Karpas-422 (cell line): Measurements from ENCODE around the gene ASF1B. TPM values are rescaled to one million over a fixed set of nuclear protein-coding genes. Genes with fewer than 3 reads are reported as not detected.

ENCODE experiments used
- DNase-seq: peaks from one replicate; pipeline ENCODE4 v3.0.0-alpha.2; 2015
- H2AFZ ChIP-seq: fragments of 200-600 bp; sonication (generic); 2 replicates; pipeline ENCODE4 v1.6.1; 2014; ENCODE audit warnings: antibody characterized with exemption, low read length, mixed read lengths
- H3K27ac ChIP-seq: fragments of 200-600 bp; sonication (generic); 2 replicates; pipeline ENCODE4 v1.5.1; 2014; ENCODE audit warnings: mild to moderate bottlenecking, low read length, moderate library complexity
- H3K27me3 ChIP-seq: fragments of 200-600 bp; sonication (generic); 2 replicates; pipeline ENCODE4 v1.6.1; 2014; ENCODE audit warnings: low read length, mixed read lengths
- H3K36me3 ChIP-seq: fragments of 200-600 bp; sonication (generic); 2 replicates; pipeline ENCODE4 v1.6.1; 2014; ENCODE audit warnings: low read length, mixed read lengths; ENCODE audit not compliant: insufficient read depth
- H3K4me1 ChIP-seq: fragments of 200-600 bp; sonication (generic); 2 replicates; pipeline ENCODE4 v1.6.1; 2014; ENCODE audit warnings: mild to moderate bottlenecking, low read length, mixed read lengths
- H3K4me2 ChIP-seq: fragments of 200-600 bp; sonication (generic); 2 replicates; pipeline ENCODE4 v1.6.1; 2014; ENCODE audit warnings: low read length, low read depth, mild to moderate bottlenecking; ENCODE audit not compliant: poor library complexity, severe bottlenecking
- H3K4me3 ChIP-seq: fragments of 200-600 bp; sonication (generic); 2 replicates; pipeline ENCODE4 v1.5.1; 2014; ENCODE audit warnings: mild to moderate bottlenecking, antibody characterized with exemption, low read length, mixed read lengths
- H3K79me2 ChIP-seq: fragments of 200-600 bp; sonication (generic); 2 replicates; pipeline ENCODE4 v1.6.1; 2014; ENCODE audit warnings: mild to moderate bottlenecking, low read length, mixed read lengths
- H3K9ac ChIP-seq: fragments of 200-600 bp; sonication (generic); 2 replicates; pipeline ENCODE4 v1.6.0; 2014; ENCODE audit warnings: low read length
- H3K9me2 ChIP-seq: fragments of 200-600 bp; sonication (generic), shearing (Covaris generic); replicated peaks from 2 replicates; pipeline ENCODE4 v1.6.0; 2014; ENCODE audit warnings: mild to moderate bottlenecking, low read length, moderate library complexity; ENCODE audit not compliant: insufficient read depth
- H3K9me3 ChIP-seq: fragments of 300-700, 200-600 bp; sonication (generic); 2 replicates; pipeline ENCODE4 v1.6.1; 2014; ENCODE audit warnings: low read length, mixed read lengths
- H4K20me1 ChIP-seq: fragments of 200-600 bp; sonication (generic); 2 replicates; pipeline ENCODE4 v1.6.1; 2014; ENCODE audit warnings: mild to moderate bottlenecking, antibody characterized with exemption, low read length, low read depth; ENCODE audit not compliant: insufficient read depth
- total RNA-seq: library from RNA; depleted of rRNA; stranded (reverse); fragments of >200 nt; shearing (Covaris generic); gene quantifications from 2 replicates; pipeline ENCODE4 v1.2.3, GENCODE V29; 2014; ENCODE audit warnings: low replicate concordance

Gene ASF1B
- total RNA-seq, 1 experiment from 2014 or later: 34.9 TPM

DNA sequence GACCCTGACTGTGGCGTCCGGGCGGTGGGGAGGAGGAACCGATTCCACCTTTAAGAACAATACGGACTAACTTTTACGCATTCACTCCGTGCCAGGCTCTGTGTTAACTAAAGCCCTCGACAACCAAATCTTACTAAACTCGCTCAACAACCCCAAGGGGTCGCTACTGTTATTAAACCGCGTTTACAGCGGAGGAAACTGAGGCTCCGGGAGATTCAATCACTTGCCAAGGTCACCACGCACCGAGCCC is 47.1 kb downstream of the ASF1B start:
- Histone ChIP-seq H3K4me2 (peak overlapping the region; percentile 86), H3K9me3 (peaks cover 4% of the 10 kb centered on the region; the same call in 1 of the 2 replicates), H4K20me1 (no peaks in the 10 kb centered on the region), H3K9ac (peak overlapping the region; percentile 74), H3K36me3 (peaks cover 7% of the 10 kb centered on the region), H2AFZ (no peak overlapping the region), H3K9me2 (no peaks in the 10 kb centered on the region), H3K4me3 (peak overlapping the region; percentile 79), H3K79me2 (peaks cover 14% of the 10 kb centered on the region), H3K27ac (0 out of 2 replicates have a peak overlapping the region, but pooled peaks have one; percentile 5), H3K4me1 (peaks cover 20% of the 10 kb centered on the region), H3K27me3 (no peaks in the 10 kb centered on the region)
- peak; percentile 68 for DNase-seq

DNA sequence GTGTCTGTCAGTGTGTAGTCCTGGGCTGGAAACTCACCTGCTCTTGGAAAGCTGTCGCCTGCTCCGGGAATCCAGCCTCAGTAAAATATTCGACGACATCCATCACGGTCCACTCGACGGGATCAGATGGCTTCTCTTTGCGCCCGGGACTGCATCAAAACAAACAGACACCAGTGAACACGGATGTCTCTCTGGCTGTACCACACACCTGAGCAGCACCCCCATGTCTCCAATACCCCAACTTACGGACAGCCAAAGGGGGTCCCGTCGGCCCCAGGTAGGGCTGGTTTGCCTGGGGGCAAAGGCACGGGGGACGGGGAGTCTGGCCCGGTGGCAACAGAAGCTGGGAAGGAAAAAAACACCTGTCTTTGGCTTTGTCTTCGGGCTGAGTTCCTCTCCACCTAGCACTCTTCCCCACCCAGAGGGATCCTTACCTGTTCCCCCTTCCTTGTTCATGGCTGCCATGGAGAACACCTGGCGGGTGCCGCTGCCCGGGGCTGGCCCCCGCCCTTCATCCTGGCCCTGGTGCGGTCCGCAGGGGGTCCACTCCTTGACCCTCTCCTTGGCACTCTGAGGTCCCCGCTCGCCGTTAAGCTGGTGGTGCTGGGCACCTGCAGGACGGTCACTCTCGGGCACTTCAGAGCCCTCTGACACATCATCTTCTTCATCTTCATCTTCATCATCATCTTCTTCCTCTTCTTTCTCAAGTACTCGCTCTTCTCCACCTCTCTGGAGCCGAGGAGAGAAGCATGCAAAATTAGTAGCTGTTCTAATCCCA is 47.6 kb downstream of the ASF1B start:
- peak overlapping the region; percentile 86 for H3K4me2 ChIP-seq
- peaks cover 7% of the 10 kb centered on the region for H3K36me3 ChIP-seq
- peaks cover 20% of the 10 kb centered on the region for H3K4me1 ChIP-seq
- H3K27ac ChIP-seq: 0 out of 2 replicates have a peak overlapping the region, but pooled peaks have one; percentile 5
- DNase-seq: peak; percentile 38
- H3K27me3 ChIP-seq: no peaks in the 10 kb centered on the region
- H3K79me2 ChIP-seq: peaks cover 14% of the 10 kb centered on the region
- peak overlapping the region; percentile 74 for H3K9ac ChIP-seq
- H4K20me1 ChIP-seq: no peaks in the 10 kb centered on the region
- peaks cover 4% of the 10 kb centered on the region; the same call in 1 of the 2 replicates for H3K9me3 ChIP-seq
- no peaks in the 10 kb centered on the region for H3K9me2 ChIP-seq
- H2AFZ ChIP-seq: no peak overlapping the region
- H3K4me3 ChIP-seq: peak overlapping the region; percentile 79

GRCh38 chr19:14086098-14086497 is 50.3 kb downstream of the ASF1B start:
- Histone ChIP-seq H3K4me1 (peaks cover 18% of the 10 kb centered on the region), H3K9me2 (no peaks in the 10 kb centered on the region), H3K79me2 (peaks cover 14% of the 10 kb centered on the region), H4K20me1 (no peaks in the 10 kb centered on the region), H3K4me2 (no peak overlapping the region), H3K36me3 (peaks cover 7% of the 10 kb centered on the region), H3K27me3 (no peaks in the 10 kb centered on the region), H3K9me3 (no peaks in the 10 kb centered on the region), H3K9ac (no peak overlapping the region), H2AFZ (no peak overlapping the region), H3K27ac (no peak overlapping the region), H3K4me3 (no peak overlapping the region)
- peak; percentile 40 for DNase-seq

- H3K9ac ChIP-seq: no peak within 1 kb of the TSS
- H3K4me3 ChIP-seq: no peak within 1 kb of the TSS
- peak; percentile 44 for DNase-seq
- no peaks in the 10 kb centered on the region for H3K27me3 ChIP-seq
- peaks cover 14% of the 10 kb centered on the region for H3K79me2 ChIP-seq
- H3K4me2 ChIP-seq: no peak within 1 kb of the TSS
- H3K9me3 ChIP-seq: no peaks in the 10 kb centered on the region
- peaks cover 25% of the 10 kb centered on the region for H3K4me1 ChIP-seq
- H3K9me2 ChIP-seq: no peaks in the 10 kb centered on the region
- H4K20me1 ChIP-seq: no peaks in the 10 kb centered on the region
- H3K36me3 ChIP-seq: peaks cover 7% of the 10 kb centered on the region
- no peak within 1 kb of the TSS for H3K27ac ChIP-seq
- no peak within 1 kb of the TSS for H2AFZ ChIP-seq
Measured at GRCh38 chr19:14085309-14085995, 50.9 kb downstream of the ASF1B start, which contains the start of gene C19orf67. Gene C19orf67 (minus strand): TSS chr19:14085783. CDS start chr19:14085627, 156 bp downstream.

DNA sequence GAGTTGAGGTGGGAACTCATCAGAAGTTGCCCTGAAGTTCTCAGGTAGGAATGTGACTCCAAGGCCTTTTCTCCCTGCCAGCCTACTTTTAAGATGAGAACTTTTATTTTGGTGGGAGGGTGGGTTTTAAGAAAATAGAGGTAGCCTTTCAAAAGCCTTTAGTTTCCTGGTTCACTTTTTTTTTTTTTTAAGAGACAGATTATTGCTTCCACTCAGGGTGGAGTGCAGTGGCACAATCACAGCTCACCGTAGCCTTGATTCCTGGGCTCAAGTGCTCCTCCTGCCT is 53.8 kb downstream of the ASF1B start:
- no peaks in the 10 kb centered on the region for H4K20me1 ChIP-seq
- H3K9me3 ChIP-seq: no peaks in the 10 kb centered on the region
- H3K9me2 ChIP-seq: no peaks in the 10 kb centered on the region
- H3K27me3 ChIP-seq: no peaks in the 10 kb centered on the region
- no peak overlapping the region for H3K27ac ChIP-seq
- no peak overlapping the region for H3K9ac ChIP-seq
- no peak overlapping the region for H3K4me3 ChIP-seq
- peaks cover 20% of the 10 kb centered on the region for H3K4me1 ChIP-seq
- no peak overlapping the region for H3K4me2 ChIP-seq
- H3K79me2 ChIP-seq: no peaks in the 10 kb centered on the region
- H2AFZ ChIP-seq: no peak overlapping the region
- no peak for DNase-seq
- H3K36me3 ChIP-seq: no peaks in the 10 kb centered on the region

- Histone ChIP-seq H3K4me3 (peak overlapping the region; percentile 75), H3K36me3 (no peaks in the 10 kb centered on the region), H3K9ac (peak overlapping the region; percentile 74), H3K4me1 (peaks cover 20% of the 10 kb centered on the region), H3K4me2 (peak overlapping the region; percentile 86), H3K27ac (no peak overlapping the region), H3K9me2 (no peaks in the 10 kb centered on the region), H2AFZ (peak overlapping the region; percentile 87; the same call in 1 of the 2 replicates), H3K9me3 (no peaks in the 10 kb centered on the region), H4K20me1 (no peaks in the 10 kb centered on the region), H3K79me2 (no peaks in the 10 kb centered on the region), H3K27me3 (no peaks in the 10 kb centered on the region)
- no peak for DNase-seq
Measured at GRCh38 chr19:14081797-14082674, 54.4 kb downstream of the ASF1B start.

DNA sequence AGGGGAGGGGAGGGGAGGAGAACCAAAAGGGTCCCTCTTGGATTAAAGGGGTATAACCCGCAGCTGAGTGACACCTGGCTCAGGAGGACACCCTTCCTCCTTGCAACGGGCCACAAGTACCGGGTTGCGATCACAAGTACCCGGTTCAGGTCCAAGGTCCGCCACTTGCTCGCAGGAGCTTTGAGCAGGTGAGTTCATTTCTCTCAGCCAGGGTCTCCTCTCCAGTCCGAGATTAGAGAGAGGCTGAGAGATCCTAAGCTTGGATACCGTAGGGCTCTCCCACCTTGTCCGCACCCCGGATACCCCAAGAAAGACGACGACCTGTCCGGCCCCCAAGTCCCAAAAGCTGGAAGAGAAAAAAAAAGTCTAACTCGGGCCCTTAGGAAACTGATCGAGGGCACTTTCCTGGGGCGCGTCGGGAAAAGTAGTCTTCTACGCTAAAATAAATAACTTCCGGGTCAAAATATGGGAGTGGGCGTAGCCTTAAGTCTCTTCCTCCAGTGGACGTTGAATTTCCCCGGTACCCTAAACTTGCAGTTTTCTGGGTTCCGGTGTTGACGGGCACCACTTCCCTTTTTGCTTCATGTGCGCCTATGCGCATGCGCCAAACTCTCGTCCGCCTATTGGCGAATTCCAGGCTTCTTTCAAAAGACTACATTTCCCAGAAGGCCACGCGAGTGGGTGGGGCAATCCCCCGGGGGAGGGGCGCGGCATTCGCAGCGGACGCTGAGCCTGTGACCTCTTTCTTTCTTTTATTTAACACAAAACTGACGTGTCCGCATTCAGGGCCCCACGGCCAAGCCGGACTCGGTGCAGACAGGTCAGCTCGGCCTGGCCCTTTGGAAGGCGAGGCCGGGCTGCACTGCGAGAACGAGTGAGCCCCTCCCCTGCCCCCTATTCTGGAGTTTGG is 55.2 kb downstream of the ASF1B start:
- Histone ChIP-seq H3K9me3 (no peaks in the 10 kb centered on the region), H3K27me3 (no peaks in the 10 kb centered on the region), H3K27ac (0 out of 2 replicates have a peak overlapping the region, but pooled peaks have one; percentile 49), H3K9ac (peak overlapping the region; percentile 80), H3K4me3 (peak overlapping the region; percentile 85), H3K36me3 (no peaks in the 10 kb centered on the region), H2AFZ (peak overlapping the region; percentile 92), H4K20me1 (no peaks in the 10 kb centered on the region), H3K4me2 (peak overlapping the region; percentile 86), H3K9me2 (no peaks in the 10 kb centered on the region), H3K4me1 (peaks cover 20% of the 10 kb centered on the region), H3K79me2 (no peaks in the 10 kb centered on the region)
- peak; percentile 100 for DNase-seq
